ENCODE results near the gene DCAF4.

GRCh38 chr14:72887514-72887913 is 38.8 kb upstream of the DCAF4 start:
- TF ChIP-seq CTCF (conservative IDR thresholded peaks at IDR 0.05; ENCODE audit: low read depth, low read length) (no peak), EZH2 (IDR thresholded peaks at IDR 0.05; ENCODE audit: borderline replicate concordance, low read depth, low read length, poor library complexity, severe bottlenecking) (no peak)
